Cardiac muscle cell (in vitro differentiated cells and primary cell): ENCODE measurements around the gene MTHFR. TPM values are rescaled to one million over a fixed set of nuclear protein-coding genes. Genes with fewer than 3 reads are reported as not detected.

ENCODE experiments used
- DNase-seq, 2 donors: peaks; one replicate each; pipeline versions ENCODE4 v3.0.0 to v3.0.0-alpha.2; 2010 to 2017; ENCODE audit warnings: low read depth in 1 of 2, low spot score in 1 of 2
- H3K27ac ChIP-seq: fragments of 200-600 bp; sonication (generic); 2 replicates; pipeline ENCODE4 v1.5.1; 2016
- H3K27me3 ChIP-seq: fragments of 200-600 bp; sonication (generic); 2 replicates; pipeline ENCODE4 v1.6.0; 2016; ENCODE audit warnings: control low read depth
- H3K36me3 ChIP-seq: fragments of 200-600 bp; sonication (generic); 2 replicates; pipeline ENCODE4 v1.5.1; 2016; ENCODE audit warnings: control low read depth
- H3K4me1 ChIP-seq: fragments of 200-600 bp; sonication (generic); 2 replicates; pipeline ENCODE4 v1.8.1; 2017; ENCODE audit warnings: low read depth, mild to moderate bottlenecking, mixed run types
- H3K4me3 ChIP-seq: fragments of 200-600 bp; sonication (generic); 2 replicates; pipeline ENCODE4 v1.5.1; 2016; ENCODE audit warnings: mild to moderate bottlenecking
- H3K9me3 ChIP-seq: fragments of 200-600 bp; sonication (generic); 2 replicates; pipeline ENCODE4 v1.5.1; 2017; ENCODE audit warnings: low read depth, mild to moderate bottlenecking, control low read depth
- CTCF ChIP-seq: IDR thresholded peaks from 2 replicates; pipeline ENCODE4 v1.5.1; 2012; ENCODE audit warnings: low read depth, mild to moderate bottlenecking, low read length
- polyA plus RNA-seq: library from polyadenylated mRNA; unstranded; fragments of >200 nt; fragmentation: Nextera tagmentation; extraction: Ambion mirVana; gene quantifications from 2 replicates; pipeline ENCODE4 v1.2.1, GENCODE V29; 2016
- total RNA-seq: library from RNA; depleted of rRNA; stranded (reverse); fragments of >200 nt; gene quantifications from 2 replicates; pipeline ENCODE4 v1.2.3, GENCODE V29; 2016

Gene MTHFR
- total and polyA plus RNA-seq, 2 experiments from 2014 or later = 37.5 to 64.0 TPM

GRCh38 chr1:11788549-11789053 is 17.2 kb downstream of the MTHFR start:
- TF ChIP-seq CTCF = no peak
- Histone ChIP-seq H3K27me3 (no peaks in the 10 kb centered on the region), H3K4me3 (no peak overlapping the region), H3K36me3 (peaks cover 2% of the 10 kb centered on the region), H3K27ac (peak overlapping the region; percentile 98), H3K9me3 (no peaks in the 10 kb centered on the region), H3K4me1 (peaks cover 79% of the 10 kb centered on the region)
- no peak for DNase-seq

GRCh38 chr1:11787804-11788436 is 17.8 kb downstream of the MTHFR start:
- Histone ChIP-seq H3K9me3 (no peaks in the 10 kb centered on the region), H3K36me3 (no peaks in the 10 kb centered on the region), H3K27ac (peak overlapping the region; percentile 98), H3K4me3 (no peak overlapping the region), H3K4me1 (peaks cover 78% of the 10 kb centered on the region), H3K27me3 (no peaks in the 10 kb centered on the region)
- no peak for DNase-seq
- no peak for TF ChIP-seq CTCF

- Histone ChIP-seq H3K27ac (peak overlapping the region; percentile 98), H3K36me3 (no peaks in the 10 kb centered on the region), H3K9me3 (no peaks in the 10 kb centered on the region), H3K27me3 (no peaks in the 10 kb centered on the region), H3K4me1 (peaks cover 72% of the 10 kb centered on the region), H3K4me3 (no peak overlapping the region)
- peak; percentile 69 to 78 for DNase-seq
- TF ChIP-seq CTCF = no peak
These were observed 18.4 kb downstream of the MTHFR start for GRCh38 chr1:11787251-11787803.

- TF ChIP-seq CTCF = no peak
- peak overlapping the region; percentile 98 for H3K27ac ChIP-seq
- H3K36me3 ChIP-seq = no peaks in the 10 kb centered on the region
- no peak overlapping the region for H3K4me3 ChIP-seq
- no peak for DNase-seq
- no peaks in the 10 kb centered on the region for H3K9me3 ChIP-seq
- peaks cover 61% of the 10 kb centered on the region for H3K4me1 ChIP-seq
- H3K27me3 ChIP-seq = no peaks in the 10 kb centered on the region
These were observed 19.6 kb downstream of the MTHFR start for GRCh38 chr1:11786168-11786567.

- peaks cover 53% of the 10 kb centered on the region for H3K4me1 ChIP-seq
- no peaks in the 10 kb centered on the region for H3K27me3 ChIP-seq
- peak overlapping the region; percentile 6 for H3K4me3 ChIP-seq
- no peaks in the 10 kb centered on the region for H3K9me3 ChIP-seq
- no peak overlapping the region for H3K27ac ChIP-seq
- peak; percentile 74 to 80 for DNase-seq
- TF ChIP-seq CTCF = peak; percentile 91
- H3K36me3 ChIP-seq = no peaks in the 10 kb centered on the region
These were observed 20.6 kb downstream of the MTHFR start for GRCh38 chr1:11784993-11785769.
